ENCODE results near the gene CD44. TPM values are rescaled to one million over a fixed set of nuclear protein-coding genes. Genes with fewer than 3 reads are reported as not detected.
"Not testable (repeated sequence)": the region's sequence is repeated elsewhere in the genome, so short reads cannot be mapped to it uniquely, and the experiment has no call there.

The CD44 gene
- total RNA-seq, 1 experiment from 2014 or later, result 143 TPM

GRCh38 chr11:35214226-35214770, 75.3 kb downstream of the CD44 start:
- no peak for DNase-seq (ENCODE audit: low read depth, low spot score)
- in situ Hi-C loops (cut with HindIII; ENCODE audit: low pct_unique_long_range_greater_than_20kb, low sequenced_read_pairs), result no loop called here

GRCh38 chr11:35214792-35215193, 75.8 kb downstream of the CD44 start:
- no peak for DNase-seq (ENCODE audit: low read depth, low spot score)
- in situ Hi-C loops (cut with HindIII; ENCODE audit: low pct_unique_long_range_greater_than_20kb, low sequenced_read_pairs), result no loop called here

GRCh38 chr11:35215945-35216344, 77.0 kb downstream of the CD44 start:
- in situ Hi-C loops (cut with HindIII; ENCODE audit: low pct_unique_long_range_greater_than_20kb, low sequenced_read_pairs), result no loop called here
- DNase-seq (ENCODE audit: low read depth, low spot score), result no peak

GRCh38 chr11:35216962-35217678, 78.1 kb downstream of the CD44 start:
- in situ Hi-C loops (cut with HindIII; ENCODE audit: low pct_unique_long_range_greater_than_20kb, low sequenced_read_pairs), result no loop called here
- DNase-seq (ENCODE audit: low read depth, low spot score), result no peak

GRCh38 chr11:35218956-35219355, 80.0 kb downstream of the CD44 start:
- DNase-seq (ENCODE audit: low read depth, low spot score), result no peak
- in situ Hi-C loops (cut with HindIII; ENCODE audit: low pct_unique_long_range_greater_than_20kb, low sequenced_read_pairs), result no loop called here

- DNase-seq (ENCODE audit: low read depth, low spot score), result no peak
- in situ Hi-C loops (cut with HindIII; ENCODE audit: low pct_unique_long_range_greater_than_20kb, low sequenced_read_pairs), result no loop called here
Observed at GRCh38 chr11:35223371-35223796, 84.4 kb downstream of the CD44 start.

GRCh38 chr11:35223991-35224390, 85.0 kb downstream of the CD44 start:
- in situ Hi-C loops (cut with HindIII; ENCODE audit: low pct_unique_long_range_greater_than_20kb, low sequenced_read_pairs), result no loop called here
- no peak for DNase-seq (ENCODE audit: low read depth, low spot score)

GRCh38 chr11:35225946-35226520, 87.1 kb downstream of the CD44 start:
- in situ Hi-C loops (cut with HindIII; ENCODE audit: low pct_unique_long_range_greater_than_20kb, low sequenced_read_pairs), result no loop called here
- no peak for DNase-seq (ENCODE audit: low read depth, low spot score)

- DNase-seq (ENCODE audit: low read depth, low spot score); in situ Hi-C loops (cut with HindIII; ENCODE audit: low pct_unique_long_range_greater_than_20kb, low sequenced_read_pairs): not testable (repeated sequence)
Observed at GRCh38 chr11:35226756-35227155, 87.8 kb downstream of the CD44 start.

GRCh38 chr11:35227576-35228327, 88.8 kb downstream of the CD44 start:
- DNase-seq (ENCODE audit: low read depth, low spot score), result peak; percentile 77
- in situ Hi-C loops (cut with HindIII; ENCODE audit: low pct_unique_long_range_greater_than_20kb, low sequenced_read_pairs), result no loop called here

GRCh38 chr11:35228328-35228725, 89.4 kb downstream of the CD44 start:
- DNase-seq (ENCODE audit: low read depth, low spot score), result no peak
- in situ Hi-C loops (cut with HindIII; ENCODE audit: low pct_unique_long_range_greater_than_20kb, low sequenced_read_pairs), result no loop called here

GRCh38 chr11:35230388-35230787, 91.4 kb downstream of the CD44 start:
- no peak for DNase-seq (ENCODE audit: low read depth, low spot score)
- in situ Hi-C loops (cut with HindIII; ENCODE audit: low pct_unique_long_range_greater_than_20kb, low sequenced_read_pairs), result no loop called here

- DNase-seq (ENCODE audit: low read depth, low spot score), result no peak
- in situ Hi-C loops (cut with HindIII; ENCODE audit: low pct_unique_long_range_greater_than_20kb, low sequenced_read_pairs), result no loop called here
Observed at GRCh38 chr11:35231076-35231860, 92.3 kb downstream of the CD44 start.

GRCh38 chr11:35232891-35233330, 93.9 kb downstream of the CD44 start:
- in situ Hi-C loops (cut with HindIII; ENCODE audit: low pct_unique_long_range_greater_than_20kb, low sequenced_read_pairs), result no loop called here
- DNase-seq (ENCODE audit: low read depth, low spot score), result no peak

GRCh38 chr11:35233518-35233917, 94.5 kb downstream of the CD44 start:
- in situ Hi-C loops (cut with HindIII; ENCODE audit: low pct_unique_long_range_greater_than_20kb, low sequenced_read_pairs), result no loop called here
- no peak for DNase-seq (ENCODE audit: low read depth, low spot score)

GRCh38 chr11:35234460-35235156, 95.6 kb downstream of the CD44 start:
- no peak for DNase-seq (ENCODE audit: low read depth, low spot score)
- in situ Hi-C loops (cut with HindIII; ENCODE audit: low pct_unique_long_range_greater_than_20kb, low sequenced_read_pairs), result no loop called here

- in situ Hi-C loops (cut with HindIII; ENCODE audit: low pct_unique_long_range_greater_than_20kb, low sequenced_read_pairs), result no loop called here
Observed at GRCh38 chr11:35235157-35235468, 96.1 kb downstream of the CD44 start.

More at GRCh38 chr11:35235157-35235468, 96.1 kb downstream of the CD44 start:
- no peak for DNase-seq (ENCODE audit: low read depth, low spot score)

All from SK-MEL-5 (cell line).